ENCODE data around the gene BAG5. TPM values are rescaled to one million over a fixed set of nuclear protein-coding genes. Genes with fewer than 3 reads are reported as not detected.

BAG5 gene
- total and polyA plus RNA-seq, 2 of the 4 experiments (the other 2 are of a cell fraction): 6.7 to 22.2 TPM

DNA sequence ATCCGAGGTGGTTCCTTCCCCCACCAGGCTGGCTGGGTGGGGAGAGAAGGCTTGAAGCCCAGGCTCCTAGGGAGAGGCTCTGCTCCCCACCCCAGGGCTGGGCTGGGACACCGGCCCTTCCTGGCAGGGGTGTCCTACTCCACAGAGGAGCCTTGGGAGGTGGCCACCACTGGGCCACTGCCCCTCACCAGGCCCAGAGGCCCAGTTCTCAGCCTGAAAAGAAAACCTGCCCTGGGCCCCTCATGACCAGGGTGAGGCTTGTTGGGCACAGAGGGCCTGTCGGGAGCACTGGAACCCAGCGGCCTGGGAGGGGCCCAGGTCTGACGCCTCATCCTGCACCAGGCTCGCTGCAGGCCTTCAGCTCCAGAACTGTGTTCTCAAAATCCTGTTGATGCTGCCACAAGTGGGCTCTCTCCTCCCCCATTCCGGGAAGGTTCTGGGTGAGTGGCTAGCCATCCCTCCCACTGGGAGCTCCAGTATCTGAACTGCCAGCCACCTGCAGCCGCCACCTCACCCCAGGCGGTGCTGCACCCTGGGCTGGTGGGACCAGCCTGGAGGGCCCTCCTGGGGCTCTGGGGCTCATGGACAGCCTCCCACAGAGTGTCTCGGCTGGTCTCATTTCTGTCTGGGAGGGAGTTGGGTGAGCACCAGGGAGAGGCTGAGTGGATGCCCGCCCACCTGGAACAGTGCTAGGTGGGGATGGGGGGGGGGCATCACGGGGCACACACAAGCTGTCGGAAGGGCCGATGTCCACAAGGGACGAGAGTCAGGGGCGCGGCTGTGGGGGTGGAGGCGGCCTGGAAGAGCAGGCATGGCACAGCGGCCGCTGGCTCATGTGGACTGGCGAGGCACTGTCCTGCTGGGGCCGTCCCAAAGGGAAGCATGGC lies 11.8 kb downstream of the BAG5 start:
- CTCF ChIA-PET: no interaction called here
- Histone ChIP-seq H3K9ac (ENCODE audit: low read depth, low read length) (no peak overlapping the region), H3K9me3 (ENCODE audit: control insufficient read depth, insufficient read depth, low read length) (no peaks in the 10 kb centered on the region), H3K36me3 (ENCODE audit: control insufficient read depth, insufficient read depth, low read length) (no peaks in the 10 kb centered on the region), H3K9me1 (ENCODE audit: insufficient read depth, low read length) (peaks cover 8% of the 10 kb centered on the region; the same call in 1 of the 2 replicates), H4K20me1 (ENCODE audit: insufficient read depth, low read length) (peaks cover 16% of the 10 kb centered on the region; the same call in 1 of the 2 replicates), H4K8ac (ENCODE audit: low read depth in 2 of 2, low read length in 2 of 2) (no peak overlapping the region), H3K56ac (ENCODE audit: extremely low read depth, insufficient read depth, low read length) (no peak overlapping the region), H3K27ac (ENCODE audit: insufficient read depth, low read length) (no peak overlapping the region), H4K5ac (ENCODE audit: low read depth, low read length) (no peak overlapping the region), H3K14ac (replicated peaks; ENCODE audit: low read depth, low read length) (no peak overlapping the region), H2BK5ac (ENCODE audit: low read depth, low read length, poor library complexity, severe bottlenecking) (no peak overlapping the region), H3K79me1 (ENCODE audit: low read depth in 1 of 2, low read length in 2 of 2) (peaks cover 0 to 28% of the 10 kb centered on the region in 2 experiments; a peak in 3 of 4 replicates), H2BK120ac (ENCODE audit: low read depth, low read length) (no peak overlapping the region), H2BK15ac (ENCODE audit: low read depth, low read length) (no peak overlapping the region), H2AFZ (replicated peaks; ENCODE audit: low read length, poor library complexity) (no peak overlapping the region), H3K4me1 (ENCODE audit: control insufficient read depth, insufficient read depth, low read length) (peaks cover 9% of the 10 kb centered on the region), H3K18ac (ENCODE audit: low read depth, low read length) (no peak overlapping the region), H4K91ac (ENCODE audit: insufficient read depth, low read depth, low read length) (no peak overlapping the region), H3K4me3 (ENCODE audit: insufficient read depth, low read depth, low read length) (no peak overlapping the region), H3K23ac (ENCODE audit: low read depth, low read length) (no peak overlapping the region), H2AK5ac (ENCODE audit: low read depth, low read length) (no peak overlapping the region), H3K27me3 (ENCODE audit: control insufficient read depth, insufficient read depth, low read length) (no peaks in the 10 kb centered on the region), H3K4ac (ENCODE audit: low read depth, low read length) (no peak overlapping the region), H3K4me2 (ENCODE audit: low read depth, low read length) (no peak overlapping the region), H2BK20ac (ENCODE audit: low read depth, low read length) (no peak overlapping the region), H2AK9ac (replicated peaks; ENCODE audit: low read depth, low read length, poor library complexity) (no peak overlapping the region)
- in situ Hi-C loops (cut with MboI; ENCODE audit: low sequenced_read_pairs) (no loop called here), intact Hi-C loops (cut with micrococcal nuclease) (no loop called here), dilution Hi-C loops (cut with HindIII; ENCODE audit: low sequenced_read_pairs, unreplicated experiment) (no loop called here)
- DNase-seq (no peak), ATAC-seq (ENCODE audit: low read depth) (no peak)
- BruUV-seq (replicated peaks): no TSS peak
- POLR2A ChIA-PET (ENCODE audit: unreplicated experiment): interaction anchor here (0.7 kb wide), 1 partner anchor 21 kb away, joined by 4 read pairs; no protein-coding TSS in a partner anchor
- 83% methylated on average over 10 of the region's 22 CpGs; no CpG with 5 or more reads in 1 of the 2 experiments for WGBS, 2 experiments (ENCODE audit: extremely low coverage in 2 of 2, insufficient read length in 1 of 2)
- TF ChIP-seq MXI1 (IDR thresholded peaks at IDR 0.05; ENCODE audit: borderline replicate concordance, low read depth, low read length): no peak
- TF ChIP-seq, protein P1, sequence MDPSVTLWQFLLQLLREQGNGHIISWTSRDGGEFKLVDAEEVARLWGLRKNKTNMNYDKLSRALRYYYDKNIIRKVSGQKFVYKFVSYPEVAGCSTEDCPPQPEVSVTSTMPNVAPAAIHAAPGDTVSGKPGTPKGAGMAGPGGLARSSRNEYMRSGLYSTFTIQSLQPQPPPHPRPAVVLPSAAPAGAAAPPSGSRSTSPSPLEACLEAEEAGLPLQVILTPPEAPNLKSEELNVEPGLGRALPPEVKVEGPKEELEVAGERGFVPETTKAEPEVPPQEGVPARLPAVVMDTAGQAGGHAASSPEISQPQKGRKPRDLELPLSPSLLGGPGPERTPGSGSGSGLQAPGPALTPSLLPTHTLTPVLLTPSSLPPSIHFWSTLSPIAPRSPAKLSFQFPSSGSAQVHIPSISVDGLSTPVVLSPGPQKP (IDR thresholded peaks at IDR 0.05; ENCODE audit: borderline replicate concordance, low read depth, low read length): no peak
- no peak for TF ChIP-seq POLR2A (IDR thresholded peaks at IDR 0.05; ENCODE audit: low read depth, low read length)
- no peak for TF ChIP-seq CEBPB (IDR thresholded peaks at IDR 0.05; ENCODE audit: low read depth, low read length)
- no peak for TF ChIP-seq MAZ (IDR thresholded peaks at IDR 0.05; ENCODE audit: borderline replicate concordance, low read depth, low read length)
- no peak for TF ChIP-seq RFX5 (IDR thresholded peaks at IDR 0.05; ENCODE audit: low read depth, low read length)
- TF ChIP-seq CHD1 (IDR thresholded peaks at IDR 0.05; ENCODE audit: low read depth, low read length): no peak
- TF ChIP-seq USF2 (IDR thresholded peaks at IDR 0.05; ENCODE audit: low read depth, low read length): no peak
- no peak for TF ChIP-seq BHLHE40 (IDR thresholded peaks at IDR 0.05; ENCODE audit: low read depth, low read length)
- no peak for TF ChIP-seq NFE2L2 (IDR thresholded peaks at IDR 0.05; ENCODE audit: low read depth, low read length)
- no peak for TF ChIP-seq RAD21 (IDR thresholded peaks at IDR 0.05; ENCODE audit: low read length)
- no peak for TF ChIP-seq MAFK (IDR thresholded peaks at IDR 0.05; ENCODE audit: low read depth, low read length)
- TF ChIP-seq, protein P2, sequence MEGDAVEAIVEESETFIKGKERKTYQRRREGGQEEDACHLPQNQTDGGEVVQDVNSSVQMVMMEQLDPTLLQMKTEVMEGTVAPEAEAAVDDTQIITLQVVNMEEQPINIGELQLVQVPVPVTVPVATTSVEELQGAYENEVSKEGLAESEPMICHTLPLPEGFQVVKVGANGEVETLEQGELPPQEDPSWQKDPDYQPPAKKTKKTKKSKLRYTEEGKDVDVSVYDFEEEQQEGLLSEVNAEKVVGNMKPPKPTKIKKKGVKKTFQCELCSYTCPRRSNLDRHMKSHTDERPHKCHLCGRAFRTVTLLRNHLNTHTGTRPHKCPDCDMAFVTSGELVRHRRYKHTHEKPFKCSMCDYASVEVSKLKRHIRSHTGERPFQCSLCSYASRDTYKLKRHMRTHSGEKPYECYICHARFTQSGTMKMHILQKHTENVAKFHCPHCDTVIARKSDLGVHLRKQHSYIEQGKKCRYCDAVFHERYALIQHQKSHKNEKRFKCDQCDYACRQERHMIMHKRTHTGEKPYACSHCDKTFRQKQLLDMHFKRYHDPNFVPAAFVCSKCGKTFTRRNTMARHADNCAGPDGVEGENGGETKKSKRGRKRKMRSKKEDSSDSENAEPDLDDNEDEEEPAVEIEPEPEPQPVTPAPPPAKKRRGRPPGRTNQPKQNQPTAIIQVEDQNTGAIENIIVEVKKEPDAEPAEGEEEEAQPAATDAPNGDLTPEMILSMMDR (conservative IDR thresholded peaks at IDR 0.05; ENCODE audit: low read depth, low read length): no peak
- no peak for TF ChIP-seq SMC3 (IDR thresholded peaks at IDR 0.05; ENCODE audit: low read depth, low read length)
